SK-N-SH (cell line): ENCODE measurements around the gene WWOX. TPM values are rescaled to one million over a fixed set of nuclear protein-coding genes. Genes with fewer than 3 reads are reported as not detected.

Experiments
- CTCF ChIA-PET: fragments of 300-600, 350-600 bp; formaldehyde crosslinking; extraction: SDS; loops from one replicate; lab custom pipeline; 2021; lab: Yijun Ruan, JAX
- POLR2A ChIA-PET: fragments of 350-600 bp; sonication (Branson Sonifier 250); formaldehyde crosslinking; extraction: SDS; loops from one replicate; lab custom pipeline; 2020; ENCODE audit warnings: antibody characterized with exemption, inconsistent platforms; lab: Yijun Ruan, JAX
- DNase-seq: peaks from one replicate; pipeline ENCODE4 v3.0.0; 2012
- H2AFZ ChIP-seq: fragments of 200-600 bp; sonication (generic); 2 replicates; pipeline ENCODE4 v1.8.1; 2016; ENCODE audit warnings: antibody characterized with exemption, mild to moderate bottlenecking, low read depth
- H3F3A ChIP-seq: fragments of 200-600 bp; sonication (generic); replicated peaks from 2 replicates; pipeline ENCODE3; 2016; ENCODE audit warnings: antibody characterized with exemption, mild to moderate bottlenecking; ENCODE audit not compliant: insufficient read depth
- H3K27ac ChIP-seq, 2 experiments: fragments of 200-500 bp in 1 of 2; fragments of 200-600 bp in 1 of 2; sonication (Bioruptor generic) in 1 of 2; sonication (generic), shearing (Covaris generic) in 1 of 2; 2 replicates each; pipeline versions ENCODE4 v1.5.1 to v1.6.1; 2014 to 2016; ENCODE audit warnings: low read depth in 2 of 2, inconsistent platforms in 1 of 2, low read length in 1 of 2, mild to moderate bottlenecking in 1 of 2, mixed read lengths in 1 of 2
- H3K27me3 ChIP-seq: fragments of 200-600 bp; sonication (generic), shearing (Covaris generic); 2 replicates; pipeline ENCODE4 v1.6.1; 2016; ENCODE audit warnings: mixed run types; ENCODE audit not compliant: insufficient read depth
- H3K36me3 ChIP-seq, 2 experiments: fragments of 200-500 bp in 1 of 2; fragments of 200-600 bp in 1 of 2; sonication (Bioruptor generic) in 1 of 2; sonication (generic) in 1 of 2; replicated peaks in 1 of 2; 2 replicates each; pipeline versions ENCODE3 to v1.5.1; 2014 to 2016; ENCODE audit warnings: low read length in 1 of 2, mild to moderate bottlenecking in 1 of 2; ENCODE audit not compliant: insufficient read depth in 2 of 2, control insufficient read depth in 1 of 2
- H3K4me1 ChIP-seq, 2 experiments: fragments of 200-500 bp in 1 of 2; fragments of 200-600 bp in 1 of 2; sonication (Bioruptor generic) in 1 of 2; sonication (generic), shearing (Covaris generic) in 1 of 2; 2 replicates each; pipeline versions ENCODE4 v1.5.1 to v1.6.1; 2014 to 2016; ENCODE audit warnings: low read depth in 1 of 2, low read length in 1 of 2, mixed run types in 1 of 2; ENCODE audit not compliant: insufficient read depth in 2 of 2, control insufficient read depth in 1 of 2
- H3K4me2 ChIP-seq: fragments of 200-600 bp; sonication (generic), shearing (Covaris generic); 2 replicates; pipeline ENCODE4 v1.6.1; 2017; ENCODE audit warnings: mixed run types
- H3K4me3 ChIP-seq, 2 experiments: fragments of 200-500 bp in 1 of 2; fragments of 200-600 bp in 1 of 2; sonication (Bioruptor generic) in 1 of 2; sonication (generic), shearing (Covaris generic) in 1 of 2; 2 replicates each; pipeline versions ENCODE4 v1.5.1 to v1.8.1; 2014 to 2016; ENCODE audit warnings: low read depth in 2 of 2, inconsistent platforms in 1 of 2, low read length in 1 of 2, mild to moderate bottlenecking in 1 of 2, mixed read lengths in 1 of 2, moderate library complexity in 1 of 2
- H3K79me2 ChIP-seq: fragments of 200-600 bp; sonication (generic); 2 replicates; pipeline ENCODE4 v1.8.1; 2017; ENCODE audit warnings: mild to moderate bottlenecking; ENCODE audit not compliant: insufficient read depth
- H3K9ac ChIP-seq: fragments of 200-600 bp; sonication (generic); 2 replicates; pipeline ENCODE4 v1.6.1; 2017; ENCODE audit warnings: mixed run types
- H3K9me2 ChIP-seq: fragments of 200-600 bp; sonication (generic); 2 replicates; pipeline ENCODE4 v1.6.1; 2017; ENCODE audit warnings: mixed run types
- H3K9me3 ChIP-seq: fragments of 200-600 bp; sonication (generic); 2 replicates; pipeline ENCODE4 v1.6.1; 2017; ENCODE audit warnings: mixed run types, mild to moderate bottlenecking, moderate library complexity
- H4K20me1 ChIP-seq: fragments of 200-600 bp; sonication (generic); 2 replicates; pipeline ENCODE4 v1.6.1; 2017; ENCODE audit warnings: mild to moderate bottlenecking, mixed run types; ENCODE audit not compliant: insufficient read depth
- CHD2 ChIP-seq: fragments of 150-350 bp; IDR thresholded peaks from 2 replicates; pipeline ENCODE4 v1.6.1; 2018; ENCODE audit warnings: low read length; ENCODE audit not compliant: partially characterized antibody
- CTCF ChIP-seq: fragments of 200-600 bp; sonication (generic); IDR thresholded peaks from 2 replicates; pipeline ENCODE4 v1.6.1; 2017; ENCODE audit warnings: antibody characterized with exemption, mild to moderate bottlenecking, moderate library complexity
- EP300 ChIP-seq, 2 experiments: IDR thresholded peaks; 2 replicates each; pipeline versions ENCODE4 v1.4.0 to v1.6.1; 2012; ENCODE audit warnings: borderline replicate concordance in 1 of 2, low read depth in 1 of 2, low read length in 1 of 2
- FOXM1 ChIP-seq: IDR thresholded peaks from 2 replicates; pipeline ENCODE4 v1.4.0; 2012; ENCODE audit warnings: low read depth, mild to moderate bottlenecking
- MXI1 ChIP-seq: IDR thresholded peaks from 2 replicates; pipeline ENCODE4 v1.6.1; 2012; ENCODE audit warnings: mild to moderate bottlenecking, low read depth, low read length, improper control_type of control experiment
- PBX3 ChIP-seq: IDR thresholded peaks from 2 replicates; pipeline ENCODE4; 2012
- TAF1 ChIP-seq: IDR thresholded peaks from 2 replicates; pipeline ENCODE4 v1.6.1; 2012; ENCODE audit warnings: low read depth, mild to moderate bottlenecking, low read length, moderate library complexity, borderline replicate concordance
- TCF12 ChIP-seq: IDR thresholded peaks from 2 replicates; pipeline ENCODE4 v1.4.0; 2012
- WGBS: methylation state at CpG from one replicate; pipeline ENCODE4 v1.1.6; 2017; ENCODE audit warnings: low lambda C conversion rate; 5-methylcytosine and 5-hydroxymethylcytosine counted together
- polyA plus RNA-seq, 3 experiments: library from polyadenylated mRNA; depleted of rRNA; stranded (reverse); fragments of >200 nt; gene quantifications; 2 replicates each; pipeline ENCODE4 v1.2.3, GENCODE V29; 2012
- TF ChIP-seq, protein P1 (sequence below): IDR thresholded peaks from 2 replicates; pipeline ENCODE4 v1.4.0; 2012; ENCODE audit warnings: low read depth, borderline replicate concordance

WWOX gene
- polyA plus RNA-seq, 1 of the 3 experiments (the other 2 are of a cell fraction), result 10.8 TPM

- 38% methylated on average over 3 of the region's 3 CpGs for WGBS
- H3K27me3 ChIP-seq, result no peaks in the 10 kb centered on the region
- H3K4me2 ChIP-seq, result no peak overlapping the region
- H3K9me3 ChIP-seq, result no peaks in the 10 kb centered on the region
- H3K36me3 ChIP-seq, result no peaks in the 10 kb centered on the region
- no peak overlapping the region for H3K27ac ChIP-seq
- ChIA-PET CTCF (interaction anchor here (0.8 to 1.3 kb wide), 2 partner anchors 25 to 123 kb away, joined by 3 read pairs; no protein-coding TSS in a partner anchor), POLR2A (interaction anchor here (0.6 kb wide), 1 partner anchor 8 kb away, joined by 3 read pairs; no protein-coding TSS in a partner anchor)
- no peak overlapping the region for H3K4me3 ChIP-seq
- H3F3A ChIP-seq, result no peaks in the 10 kb centered on the region
- TF ChIP-seq TCF12 (no peak), EP300 (IDR thresholded peaks at IDR 0.05; ENCODE audit: borderline replicate concordance in 1 of 2, low read depth in 1 of 2, low read length in 1 of 2) (no peak), CTCF (no peak), PBX3 (no peak), MXI1 (no peak)
- no peaks in the 10 kb centered on the region for H4K20me1 ChIP-seq
- no peak for DNase-seq
- no peak overlapping the region for H2AFZ ChIP-seq
- no peaks in the 10 kb centered on the region for H3K9me2 ChIP-seq
- peaks cover 0 to 3% of the 10 kb centered on the region in 2 experiments; a peak in 1 of 4 replicates for H3K4me1 ChIP-seq
- H3K79me2 ChIP-seq, result no peaks in the 10 kb centered on the region
- H3K9ac ChIP-seq, result no peak overlapping the region
These were observed 547.6 kb downstream of the WWOX start for GRCh38 chr16:78647019-78647418.

DNA sequence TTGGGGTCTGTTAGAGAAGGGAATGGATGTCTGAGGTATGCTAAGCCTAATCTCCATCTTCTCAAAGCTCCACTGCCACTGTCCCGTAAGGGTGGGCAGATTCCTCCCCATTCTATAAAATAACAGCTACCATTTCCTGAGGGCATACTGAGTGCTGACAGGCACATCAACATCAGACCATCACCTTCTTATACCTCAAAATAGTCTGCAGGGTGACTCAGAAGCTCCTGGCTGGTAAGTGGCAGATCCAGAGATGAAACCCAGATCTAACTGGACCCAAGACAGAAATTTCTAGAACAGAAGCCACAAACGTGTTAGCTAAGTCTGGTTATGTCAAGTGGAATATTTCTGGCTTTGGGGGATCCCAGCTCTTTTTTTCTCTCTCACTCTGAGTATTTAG lies 548.0 kb downstream of the WWOX start:
- H3K27ac ChIP-seq, result no peak overlapping the region
- no peak overlapping the region for H2AFZ ChIP-seq
- H3K4me2 ChIP-seq, result no peak overlapping the region
- no peaks in the 10 kb centered on the region for H3K9me2 ChIP-seq
- no peak overlapping the region for H3K9ac ChIP-seq
- no peaks in the 10 kb centered on the region for H4K20me1 ChIP-seq
- H3K27me3 ChIP-seq, result no peaks in the 10 kb centered on the region
- no peaks in the 10 kb centered on the region for H3K79me2 ChIP-seq
- CTCF ChIA-PET, result interaction anchor here (0.8 to 1.3 kb wide), 2 partner anchors 24 to 123 kb away, joined by 3 read pairs; no protein-coding TSS in a partner anchor
- TF ChIP-seq, protein P1, sequence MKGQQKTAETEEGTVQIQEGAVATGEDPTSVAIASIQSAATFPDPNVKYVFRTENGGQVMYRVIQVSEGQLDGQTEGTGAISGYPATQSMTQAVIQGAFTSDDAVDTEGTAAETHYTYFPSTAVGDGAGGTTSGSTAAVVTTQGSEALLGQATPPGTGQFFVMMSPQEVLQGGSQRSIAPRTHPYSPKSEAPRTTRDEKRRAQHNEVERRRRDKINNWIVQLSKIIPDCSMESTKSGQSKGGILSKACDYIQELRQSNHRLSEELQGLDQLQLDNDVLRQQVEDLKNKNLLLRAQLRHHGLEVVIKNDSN, result no peak
- TF ChIP-seq CHD2 (no peak), EP300 (IDR thresholded peaks at IDR 0.05; ENCODE audit: borderline replicate concordance in 1 of 2, low read depth in 1 of 2, low read length in 1 of 2) (no peak), CTCF (no peak), FOXM1 (no peak), TAF1 (no peak)
- H3K4me3 ChIP-seq, result no peak overlapping the region
- no peak for DNase-seq
- no peaks in the 10 kb centered on the region for H3F3A ChIP-seq
- POLR2A ChIA-PET, result interaction anchor here (0.6 kb wide), 1 partner anchor 9 kb away, joined by 3 read pairs; no protein-coding TSS in a partner anchor
- no peaks in the 10 kb centered on the region for H3K9me3 ChIP-seq
- peaks cover 0 to 3% of the 10 kb centered on the region in 2 experiments; a peak in 1 of 4 replicates for H3K4me1 ChIP-seq
- no peaks in the 10 kb centered on the region for H3K36me3 ChIP-seq
- 55% methylated on average over 2 of the region's 2 CpGs for WGBS
